K562 (cell line): ENCODE results near the gene LVRN. TPM values are rescaled to one million over a fixed set of nuclear protein-coding genes. Genes with fewer than 3 reads are reported as not detected.

Experiments
- ATAC-seq: fragments of 200-7000 bp; cut with Tn5 transposase; 3 replicates; pipeline ENCODE4 v1.9.1; 2020; ENCODE audit warnings: moderate library complexity
- BruUV-seq: library from RNA; stranded (reverse); fragments of 400-500 nt; replicated peaks from 2 replicates; lab custom pipeline; 2021; lab: Mats Ljungman, UMichigan
- CTCF ChIA-PET: fragments of 300-600 bp; formaldehyde crosslinking; extraction: SDS; loops from one replicate; lab custom pipeline; 2021; ENCODE audit warnings: low intra/inter-chr PET ratio; lab: Yijun Ruan, JAX
- POLR2A ChIA-PET: fragments of 300-600, 350-650 bp; sonication (Branson Sonifier 250); formaldehyde crosslinking; extraction: SDS; loops from one replicate; lab custom pipeline; 2021; ENCODE audit warnings: antibody characterized with exemption, inconsistent platforms; lab: Yijun Ruan, JAX
- DNase-seq, 4 experiments: peaks; one replicate each; pipeline versions ENCODE4 v3.0.0 to v3.0.0-alpha.2; 2011 to 2018; ENCODE audit warnings: low spot score in 3 of 4, mixed read lengths in 3 of 4; ENCODE audit errors: extremely low read depth in 1 of 4
- FAIRE-seq: peaks from 2 replicates; lab custom pipeline; 2011; peaks lifted over from hg19 to GRCh38; lab: Jason Lieb, UNC
- H2AFZ ChIP-seq: 2 replicates; pipeline ENCODE4 v1.6.0; 2011; ENCODE audit warnings: low read depth, low read length, control low read depth, inconsistent platforms
- H3K27ac ChIP-seq: fragments of 200-600 bp; 3 replicates; pipeline ENCODE4 v1.8.0; 2011; ENCODE audit warnings: low read depth, mild to moderate bottlenecking, control low read depth, inconsistent platforms, low read length, moderate library complexity, mixed read lengths; ENCODE audit errors: extremely low read depth
- H3K27me3 ChIP-seq, 2 experiments: fragments of 300-600 bp in 1 of 2; 2 replicates in 1 of 2; 3 replicates in 1 of 2; pipeline versions ENCODE4 v1.6.0 to v1.8.0; 2011; ENCODE audit warnings: inconsistent platforms in 2 of 2, low read length in 2 of 2, mild to moderate bottlenecking in 1 of 2, mixed read lengths in 1 of 2, moderate library complexity in 1 of 2; ENCODE audit not compliant: control insufficient read depth in 2 of 2, insufficient read depth in 2 of 2
- H3K36me3 ChIP-seq: fragments of 300-600 bp; 3 replicates; pipeline ENCODE4 v1.8.0; 2011; ENCODE audit warnings: mild to moderate bottlenecking, low read length, inconsistent platforms; ENCODE audit not compliant: control insufficient read depth, insufficient read depth
- H3K4me1 ChIP-seq, 2 experiments: fragments of 200-600 bp in 1 of 2; replicated peaks in 1 of 2; 2 replicates in 1 of 2; 3 replicates in 1 of 2; pipeline versions ENCODE4 v1.5.1 to v1.8.0; 2011; ENCODE audit warnings: inconsistent platforms in 2 of 2, low read length in 2 of 2, mild to moderate bottlenecking in 1 of 2, mixed read lengths in 1 of 2, moderate library complexity in 1 of 2; ENCODE audit not compliant: control insufficient read depth in 2 of 2, insufficient read depth in 2 of 2
- H3K4me2 ChIP-seq: 2 replicates; pipeline ENCODE4 v1.6.1; 2011; ENCODE audit warnings: low read length, control low read depth, inconsistent platforms, mixed read lengths; ENCODE audit not compliant: insufficient read depth
- H3K4me3 ChIP-seq: fragments of 200-600 bp; sonication (generic), shearing (Covaris generic); 2 replicates; pipeline ENCODE4 v1.5.1; 2016; ENCODE audit warnings: control low read depth, inconsistent platforms
- H3K79me2 ChIP-seq: fragments of 200-600 bp; 3 replicates; pipeline ENCODE4 v1.8.0; 2011; ENCODE audit warnings: low read length, inconsistent platforms; ENCODE audit not compliant: control insufficient read depth, insufficient read depth
- H3K9ac ChIP-seq, 2 experiments: 2 replicates each; pipeline versions ENCODE4 v1.6.0 to v1.6.1; 2011; ENCODE audit warnings: low read depth in 2 of 2, low read length in 2 of 2, control low read depth in 1 of 2, inconsistent platforms in 1 of 2, mild to moderate bottlenecking in 1 of 2, mixed read lengths in 1 of 2; ENCODE audit not compliant: insufficient read depth in 1 of 2
- H3K9me1 ChIP-seq: one replicate; pipeline ENCODE4 v1.6.0; 2011; ENCODE audit warnings: inconsistent platforms, mild to moderate bottlenecking, low read length, moderate library complexity; ENCODE audit not compliant: control insufficient read depth, insufficient read depth
- H3K9me3 ChIP-seq: replicated peaks from 2 replicates; pipeline ENCODE4 v1.5.1; 2011; ENCODE audit warnings: low read depth, low read length, inconsistent platforms; ENCODE audit not compliant: control insufficient read depth, insufficient read depth
- H4K20me1 ChIP-seq: replicated peaks from 2 replicates; pipeline ENCODE4 v1.6.1; 2011; ENCODE audit warnings: low read length, inconsistent platforms, mixed read lengths; ENCODE audit not compliant: control insufficient read depth, insufficient read depth
- CCAR2 ChIP-seq: fragments of 200-400 bp; formaldehyde crosslinking; IDR thresholded peaks from 2 replicates; pipeline ENCODE4 v1.6.1; 2017; ENCODE audit warnings: mild to moderate bottlenecking, low read depth, low read length
- CEBPG ChIP-seq, 3 experiments: fragments of 200-800 bp in 1 of 3; sonication (Bioruptor generic) in 1 of 3; sonication (generic) in 1 of 3; formaldehyde crosslinking in 1 of 3; IDR thresholded peaks in 2 of 3; conservative IDR thresholded peaks in 1 of 3; 2 replicates each; pipeline versions ENCODE4 v1.6.1 to v1.8.0; 2016 to 2022; ENCODE audit warnings: missing compliant biosample characterization in 2 of 3, missing genetic modification characterization in 2 of 3, mild to moderate bottlenecking in 1 of 3, missing genetic modification reagents in 1 of 3
- ELF1 ChIP-seq: fragments of 200-800 bp; sonication (Bioruptor generic); IDR thresholded peaks from 2 replicates; pipeline ENCODE4 v1.6.1; 2016; ENCODE audit warnings: missing genetic modification characterization, missing compliant biosample characterization
- NRF1 ChIP-seq, 2 experiments: fragments of 450-650 bp; IDR thresholded peaks in 1 of 2; conservative IDR thresholded peaks in 1 of 2; 2 replicates each; pipeline ENCODE4 v1.6.1; 2014; ENCODE audit warnings: mild to moderate bottlenecking in 2 of 2
- WGBS: fragments of 100-300 bp; shearing (Covaris generic); methylation state at CpG from one replicate; pipeline ENCODE4 v1.1.6; 2016; ENCODE audit warnings: low coverage, mixed read lengths; ENCODE audit not compliant: insufficient coverage; ENCODE audit errors: missing lambda C conversion rate; 5-methylcytosine and 5-hydroxymethylcytosine counted together
- in situ Hi-C: fragments of 300-500 bp; cut with MboI; formaldehyde crosslinking; loops from 4 replicates; pipeline ENCODE4 v1.15.0; 2018; ENCODE audit warnings: inconsistent platforms, mixed read lengths
- intact Hi-C: fragments of 100-400 bp; cut with micrococcal nuclease; formaldehyde crosslinking; loops from 2 replicates; pipeline ENCODE4 v1.14.2; 2022
- polyA plus RNA-seq, 8 experiments: library from polyadenylated mRNA; depleted of rRNA in 4 of 8; stranded (reverse) in 5 of 8; unstranded in 3 of 8; fragments of >200 nt; fragmentation: Nextera tagmentation in 2 of 8; fragmentation: Illumina TruSeq in 1 of 8; extraction: Ambion mirVana in 2 of 8; extraction: Trizol in 1 of 8; gene quantifications; 2 replicates each; pipeline versions ENCODE4 v1.2.1 to v1.2.3, GENCODE V29; 2011 to 2014; ENCODE audit warnings: inconsistent platforms in 1 of 8, missing spikeins in 1 of 8
- total RNA-seq, 7 experiments: library from RNA; depleted of rRNA in 6 of 7; stranded (reverse); fragments of >200 nt in 6 of 7; fragmentation: Illumina TruSeq in 2 of 7; extraction: Trizol in 2 of 7; gene quantifications; 2 replicates each; pipeline versions ENCODE4 v1.2.1 to v1.2.3, GENCODE V29; 2011 to 2021; ENCODE audit warnings: low replicate concordance in 1 of 7
- TF ChIP-seq, protein P1 (sequence below), 2 experiments: fragments of 450-650 bp in 1 of 2; sonication (generic) in 1 of 2; formaldehyde crosslinking in 1 of 2; IDR thresholded peaks in 1 of 2; conservative IDR thresholded peaks in 1 of 2; 2 replicates each; pipeline versions ENCODE4 v1.6.1 to v1.8.1; 2016 to 2023; ENCODE audit warnings: mild to moderate bottlenecking in 2 of 2, moderate library complexity in 2 of 2, inconsistent platforms in 1 of 2, missing genetic modification reagents in 1 of 2

The LVRN gene
- total and polyA plus RNA-seq, 9 of the 15 experiments (the other 6 are each of a cell fraction or from before 2014, with no cell fraction given): 2.6 to 5.3 (median 4.1) TPM

DNA sequence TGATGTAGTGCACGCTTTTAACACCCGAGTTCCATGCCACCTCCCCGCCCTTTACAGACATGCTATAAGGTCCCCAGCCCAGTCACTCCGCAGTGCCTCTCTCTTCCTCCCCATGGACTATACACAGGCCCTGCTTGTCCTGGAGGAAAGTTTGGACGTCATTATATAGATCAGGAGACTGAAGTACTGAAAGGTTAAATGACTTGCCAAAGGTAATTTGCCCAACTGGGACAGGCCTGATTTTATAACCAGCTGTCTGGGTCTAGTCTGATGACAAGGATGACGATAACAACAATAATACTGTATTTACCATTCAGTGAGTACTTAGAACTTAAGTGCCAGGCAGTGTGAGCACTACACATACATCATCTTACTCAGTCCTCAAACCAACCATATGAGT is 33.1 kb downstream of the LVRN start (continued):
- TF ChIP-seq NRF1 (conservative IDR thresholded peaks at IDR 0.05 in 1 of 2, IDR thresholded peaks at IDR 0.05 in 1 of 2): no peak

DNA sequence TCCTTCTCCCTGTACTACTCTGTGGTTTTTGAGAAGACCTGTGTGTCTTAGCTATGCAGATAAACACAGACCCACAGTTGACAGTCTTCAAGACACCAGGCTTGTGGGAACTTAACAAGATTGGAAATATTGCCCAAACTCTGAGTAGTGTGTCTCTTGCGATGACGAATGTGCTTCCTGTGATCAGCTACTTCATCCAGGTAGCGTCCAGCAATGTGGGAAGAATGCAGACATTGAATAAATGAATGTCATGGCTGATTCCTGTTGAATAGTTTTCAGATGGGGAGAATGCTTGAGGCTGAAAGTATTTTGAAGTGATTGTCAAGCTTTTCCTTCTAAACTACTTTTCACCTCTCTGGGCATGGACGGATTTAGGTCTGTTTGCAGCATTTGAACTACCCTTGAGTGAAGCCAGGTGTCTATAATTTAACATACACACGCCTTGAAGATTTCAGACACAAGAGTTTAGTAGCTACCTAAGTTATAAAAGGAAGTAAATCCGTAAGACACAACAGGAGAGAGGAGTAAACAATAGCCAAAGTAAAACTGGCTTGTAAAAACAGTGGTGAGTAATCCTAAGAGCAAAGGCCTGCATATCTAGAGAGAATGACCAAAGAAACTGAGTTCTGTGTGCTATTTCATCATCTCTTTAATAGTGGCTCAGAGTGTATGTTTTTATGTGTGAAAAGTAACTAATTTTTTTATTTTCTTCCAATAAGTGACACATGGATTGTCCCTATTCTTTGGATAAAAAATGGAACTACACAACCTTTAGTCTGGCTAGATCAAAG is 40.0 kb downstream of the LVRN start:
- peak; percentile 22; the same call in 1 of the 3 replicates for ATAC-seq
- Histone ChIP-seq H4K20me1 (no peaks in the 10 kb centered on the region), H2AFZ (peak overlapping the region; percentile 90), H3K79me2 (no peaks in the 10 kb centered on the region), H3K4me1 (peaks cover 0 to 10% of the 10 kb centered on the region in 2 experiments; a peak in 1 of 5 replicates), H3K9me3 (no peaks in the 10 kb centered on the region; the same call in 1 of the 2 replicates), H3K36me3 (no peaks in the 10 kb centered on the region), H3K9ac (no peak overlapping the region), H3K4me2 (peak overlapping the region; percentile 5; the same call in 1 of the 2 replicates), H3K27ac (0 out of 3 replicates have a peak overlapping the region, but pooled peaks have one; percentile 13), H3K9me1 (no peaks in the 10 kb centered on the region), H3K27me3 (no peaks in the 10 kb centered on the region), H3K4me3 (no peak overlapping the region)
- in situ Hi-C loops: no loop called here
- ChIA-PET CTCF (no interaction called here), POLR2A (interaction anchor here (0.6 kb wide), 1 partner anchor 387 kb away, joined by 3 read pairs; no protein-coding TSS in a partner anchor)
- 33% methylated on average over 6 of the region's 6 CpGs for WGBS
- no peak for FAIRE-seq
- TF ChIP-seq CEBPG (CRISPR knock-in tag; IDR thresholded peaks at IDR 0.05): no peak
- TF ChIP-seq CEBPG (tag; conservative IDR thresholded peaks at IDR 0.05 in 1 of 2, IDR thresholded peaks at IDR 0.05 in 1 of 2): peak in 1 of 2 experiments; percentile 54; a peak in 2 of 4 replicates
- 0 out of 2 replicates have a peak, but pooled peaks have one; percentile 17 for TF ChIP-seq ELF1 (tag)
- TF ChIP-seq CCAR2: no peak
- TF ChIP-seq, protein P1, sequence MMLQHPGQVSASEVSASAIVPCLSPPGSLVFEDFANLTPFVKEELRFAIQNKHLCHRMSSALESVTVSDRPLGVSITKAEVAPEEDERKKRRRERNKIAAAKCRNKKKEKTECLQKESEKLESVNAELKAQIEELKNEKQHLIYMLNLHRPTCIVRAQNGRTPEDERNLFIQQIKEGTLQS (IDR thresholded peaks at IDR 0.05): peak; percentile 68
- TF ChIP-seq, protein P1 (CRISPR knock-in tag; conservative IDR thresholded peaks at IDR 0.05): no peak
- intact Hi-C loops: no loop called here
- BruUV-seq: no TSS peak
- DNase-seq: peak in 1 of 4 experiments; percentile 16
